ENCODE measurements around the gene ETFBKMT.
"Not testable (repeated sequence)": the region's sequence is repeated elsewhere in the genome, so short reads cannot be mapped to it uniquely, and the experiment has no call there.

ETFBKMT gene

DNA sequence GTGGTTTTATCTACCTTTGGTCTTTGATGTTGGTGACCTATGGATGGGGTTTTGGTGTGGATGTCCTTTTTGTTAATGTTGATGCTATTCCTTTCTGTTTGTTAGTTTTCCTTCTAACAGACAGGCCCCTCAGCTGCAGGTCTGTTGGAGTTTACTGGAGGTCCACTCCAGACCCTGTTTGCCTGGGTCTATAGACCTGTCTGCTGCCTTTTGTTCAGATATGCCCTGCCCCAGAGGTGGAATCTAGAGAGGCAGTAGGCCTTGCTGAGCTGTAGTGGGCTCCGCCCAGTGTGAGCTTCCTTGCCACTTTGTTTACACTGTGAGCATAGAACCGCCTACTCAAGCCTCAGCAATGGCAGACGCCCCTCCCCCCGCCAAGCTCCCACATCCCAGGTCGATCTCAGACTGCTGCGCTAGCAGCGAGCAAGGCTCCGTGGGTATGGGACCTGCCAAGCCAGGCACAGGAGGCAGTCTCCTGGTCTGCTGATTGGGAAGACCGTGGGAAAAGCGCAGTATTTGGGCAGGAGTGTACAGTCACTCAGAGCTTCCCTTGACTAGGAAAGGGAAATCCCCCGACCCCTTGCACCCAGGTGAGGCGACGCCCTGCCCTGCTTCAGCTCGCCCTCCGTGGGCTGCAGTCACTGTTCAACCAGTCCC is 59.2 kb downstream of the ETFBKMT start:
- DNase-seq (ENCODE audit: low spot score): not testable (repeated sequence)

DNA sequence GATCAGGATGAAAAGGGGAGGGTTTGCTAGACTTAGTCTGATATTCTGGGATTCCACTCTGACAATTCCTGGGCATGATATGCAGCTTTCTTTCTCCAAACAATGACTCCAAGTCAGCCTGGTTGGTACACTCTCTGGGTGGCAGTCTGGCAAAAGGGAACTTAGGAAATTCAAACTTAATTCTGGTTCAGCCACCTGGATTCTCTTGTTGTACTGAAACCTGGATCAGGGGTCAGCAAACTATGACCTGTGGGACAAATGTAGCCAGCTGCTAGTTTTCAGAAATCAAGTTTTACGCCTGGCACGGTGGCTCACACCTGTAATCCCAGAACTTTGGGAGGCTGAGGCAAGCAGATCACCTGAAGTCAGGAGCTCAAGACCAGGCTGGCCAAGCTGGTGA is 63.1 kb downstream of the ETFBKMT start:
- no peak for DNase-seq (ENCODE audit: low spot score)
